Esophagus squamous epithelium (tissue), 4 donors: ENCODE measurements around the gene SDR9C7.

Experiments
- CTCF ChIP-seq, 6 experiments: fragments of 450-650 bp in 4 of 6; fragments of 200-600 bp in 2 of 6; sonication (generic) in 2 of 6; IDR thresholded peaks; one replicate each; pipeline ENCODE4 v1.5.1; 2016 to 2019; ENCODE audit warnings: antibody characterized with exemption in 6 of 6, mild to moderate bottlenecking in 4 of 6, moderate library complexity in 4 of 6
- POLR2A ChIP-seq, 4 donors: fragments of 450-650 bp; IDR thresholded peaks; one replicate each; pipeline ENCODE4 v1.6.1; 2017; ENCODE audit warnings: antibody characterized with exemption in 4 of 4, mild to moderate bottlenecking in 4 of 4, moderate library complexity in 3 of 4

GRCh38 chr12:56935157-56935556, 949 bp upstream of the SDR9C7 start:
- no peak for TF ChIP-seq CTCF (IDR thresholded peaks at IDR 0.05)
- TF ChIP-seq POLR2A (IDR thresholded peaks at IDR 0.05), result no peak
